ENCODE data around the gene SPSB4. TPM values are rescaled to one million over a fixed set of nuclear protein-coding genes. Genes with fewer than 3 reads are reported as not detected.
"Not testable (repeated sequence)": the region's sequence is repeated elsewhere in the genome, so short reads cannot be mapped to it uniquely, and the experiment has no call there.

Gene SPSB4
- total RNA-seq, result not detected

GRCh38 chr3:141050576-141051442 lies at the start of gene SPSB4:
Gene SPSB4 (plus strand): TSS chr3:141051347. CDS start chr3:141066105, 14,758 bp downstream.
- no peak for DNase-seq

DNA sequence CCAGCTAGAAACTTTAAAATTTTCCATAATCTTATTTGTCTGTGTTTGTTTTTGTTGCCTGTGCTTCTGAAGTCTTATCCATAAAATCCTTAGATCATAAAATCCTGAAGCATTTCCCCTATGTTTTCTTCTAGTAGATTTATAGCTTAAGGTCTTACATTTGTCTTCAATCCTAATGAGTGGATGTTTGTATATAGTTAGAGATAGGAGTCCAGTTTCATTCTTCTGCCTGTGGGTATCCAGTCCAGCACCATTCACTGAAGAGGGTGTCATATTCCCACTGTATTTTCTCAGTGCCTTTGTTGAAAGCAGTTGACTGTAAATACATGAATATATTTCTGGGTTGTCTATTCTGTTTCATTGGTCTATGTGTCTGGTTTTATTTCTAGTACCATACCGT lies 44.8 kb upstream of the SPSB4 start:
- no peak for DNase-seq

DNA sequence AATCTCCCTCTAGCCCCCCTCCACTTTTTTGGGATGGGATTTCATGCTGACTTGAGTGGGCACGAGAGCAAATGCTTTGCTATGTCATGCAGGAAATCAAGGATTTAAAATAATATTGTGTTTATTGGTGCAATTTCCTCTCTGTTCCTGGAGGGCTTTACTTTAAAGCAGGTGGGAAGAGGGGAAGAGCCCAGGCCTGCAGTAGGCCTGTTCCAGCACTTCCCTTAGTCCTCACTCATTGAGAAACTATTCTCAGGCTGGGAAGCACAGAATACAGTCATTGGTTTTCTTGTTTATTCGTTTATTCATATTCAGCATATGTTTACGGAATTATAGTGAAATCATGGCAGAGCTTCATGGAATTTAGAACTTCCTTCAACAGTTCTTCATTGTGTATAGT lies 41.7 kb upstream of the SPSB4 start:
- DNase-seq, result no peak

DNA sequence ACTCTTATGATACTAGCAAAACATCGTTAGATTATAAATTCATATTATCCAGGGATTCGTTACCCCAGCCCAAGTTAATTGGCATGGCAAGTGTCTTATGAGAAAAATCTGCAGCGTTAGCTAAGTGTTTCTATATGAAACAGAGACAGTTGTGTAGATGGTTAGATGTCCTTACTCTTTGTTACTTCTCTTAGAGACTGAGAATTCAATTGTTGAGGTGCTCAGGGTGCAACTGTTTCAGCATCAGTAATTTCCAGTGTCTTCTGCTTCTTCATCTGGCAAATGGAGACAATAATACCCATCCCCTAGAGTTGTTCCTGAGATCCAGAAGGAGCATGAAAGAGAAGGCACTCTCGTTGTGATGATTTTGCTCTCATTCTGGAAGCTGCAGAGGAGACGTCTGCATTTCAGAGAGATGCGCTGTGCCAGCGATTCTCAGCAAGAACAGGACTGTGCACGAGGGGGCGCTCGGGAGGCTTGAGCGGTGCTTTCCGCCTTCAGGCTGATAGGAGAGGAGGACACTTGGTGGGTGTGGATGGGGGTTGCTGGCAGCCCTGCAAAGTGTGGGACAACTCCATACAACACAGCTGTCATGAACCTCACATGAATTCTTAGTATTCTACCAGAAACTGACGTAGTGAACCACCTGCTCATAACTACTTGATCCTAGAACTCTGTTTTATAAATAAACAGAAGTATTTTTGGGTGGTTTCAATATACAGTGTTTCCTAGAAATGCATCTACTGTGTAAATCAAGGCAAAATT lies 39.7 kb upstream of the SPSB4 start:
- peak; percentile 58 for DNase-seq

GRCh38 chr3:141011997-141012262 lies 39.2 kb upstream of the SPSB4 start:
- no peak for DNase-seq

GRCh38 chr3:141012571-141012970 lies 38.6 kb upstream of the SPSB4 start:
- DNase-seq, result no peak

DNA sequence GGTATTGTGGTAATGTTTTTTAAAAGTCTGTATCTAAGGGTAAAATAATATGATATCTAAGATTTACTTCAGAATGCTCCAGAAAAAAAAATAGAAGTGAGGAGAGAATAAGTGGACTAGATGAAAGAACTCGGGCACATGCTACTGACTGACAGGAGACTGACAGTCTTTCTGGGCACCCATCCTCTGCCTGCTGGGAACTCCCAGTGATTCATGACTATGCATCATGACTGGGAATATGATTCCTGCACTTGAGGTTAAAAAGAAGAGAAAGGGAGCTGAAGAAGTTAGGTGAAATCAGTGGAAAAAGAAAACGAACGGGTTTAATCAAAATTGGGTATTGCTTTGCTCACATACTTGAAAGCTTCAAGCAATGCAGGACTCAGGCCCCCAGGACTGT lies 35.7 kb upstream of the SPSB4 start:
- no peak for DNase-seq

- DNase-seq, result not testable (repeated sequence)
Measured at GRCh38 chr3:141017366-141018322, 33.5 kb upstream of the SPSB4 start.

- no peak for DNase-seq
Measured at GRCh38 chr3:141019244-141019643, 31.9 kb upstream of the SPSB4 start.

GRCh38 chr3:141020143-141020830 lies 30.9 kb upstream of the SPSB4 start:
- DNase-seq, result no peak

- DNase-seq, result no peak
Measured at GRCh38 chr3:141021261-141021660, 29.9 kb upstream of the SPSB4 start.

- DNase-seq, result no peak
Measured at GRCh38 chr3:141030296-141030695, 20.9 kb upstream of the SPSB4 start.

- DNase-seq, result no peak
Measured at GRCh38 chr3:141039589-141039988, 11.6 kb upstream of the SPSB4 start.

DNA sequence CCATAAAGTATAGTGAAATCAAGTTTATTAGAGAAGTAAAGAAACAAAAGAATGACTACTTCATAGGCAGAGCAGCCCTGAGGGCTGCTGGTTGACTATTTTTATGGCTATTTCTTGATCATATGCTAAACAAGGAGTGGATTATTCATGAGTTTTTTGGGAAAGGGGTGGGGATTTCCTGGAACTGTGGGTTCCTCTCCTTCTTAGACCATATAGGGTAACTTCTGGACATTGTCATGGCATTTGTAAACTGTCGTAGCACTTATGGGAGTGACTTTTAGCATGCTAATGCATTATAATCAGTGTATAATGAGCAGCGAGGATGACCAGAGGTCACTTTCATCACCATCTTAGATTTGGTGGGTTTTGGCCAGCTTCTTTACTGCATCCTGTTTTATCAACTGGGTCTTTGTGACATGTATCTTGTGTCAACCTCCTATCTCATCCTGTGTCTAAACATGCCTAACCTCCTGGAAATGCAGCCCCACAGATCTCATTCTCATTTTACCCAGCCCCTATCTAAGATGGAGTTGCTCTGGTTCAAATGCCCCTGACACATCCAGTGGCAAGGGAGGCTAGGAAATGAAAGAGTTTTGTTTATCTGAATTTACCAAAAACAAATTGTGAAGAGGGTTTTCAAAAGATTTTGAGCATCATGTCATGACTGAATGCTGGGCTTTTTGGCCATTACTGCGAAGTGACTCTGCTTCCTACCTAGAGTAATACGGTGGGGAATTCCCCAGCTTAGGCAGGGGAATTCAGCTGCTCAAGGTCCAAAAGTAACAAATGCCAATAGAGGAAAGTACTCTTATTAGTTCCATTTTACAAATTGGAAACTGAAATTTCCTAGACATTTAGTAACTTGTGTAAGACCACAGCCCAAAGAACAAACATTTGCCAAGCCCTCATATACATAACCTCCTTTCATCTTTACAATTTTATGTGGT lies 6.2 kb upstream of the SPSB4 start:
- DNase-seq, result no peak

DNA sequence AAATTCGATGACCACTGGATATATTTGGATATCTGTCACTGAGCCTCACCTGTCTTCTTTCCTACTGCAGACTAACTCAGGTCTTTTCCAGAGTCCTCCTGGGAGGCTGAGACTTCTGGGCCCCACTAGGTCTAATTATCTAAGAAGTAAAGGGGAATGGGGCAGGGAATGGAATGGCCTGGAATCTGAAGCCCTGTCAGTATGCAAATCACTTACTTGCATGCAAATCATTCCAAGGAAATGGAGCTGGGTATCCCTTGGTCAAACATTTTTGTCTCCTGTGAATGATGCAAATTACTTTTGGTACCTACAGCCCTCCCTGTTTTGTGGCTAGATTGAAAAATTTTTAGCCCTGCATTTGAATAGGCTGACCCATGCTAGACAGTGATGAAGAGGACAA lies 5.3 kb upstream of the SPSB4 start:
- no peak for DNase-seq

GRCh38 chr3:141047168-141047567 lies 4.0 kb upstream of the SPSB4 start:
- no peak for DNase-seq

GRCh38 chr3:141049681-141050080 lies 1.5 kb upstream of the SPSB4 start:
- DNase-seq, result no peak

DNA sequence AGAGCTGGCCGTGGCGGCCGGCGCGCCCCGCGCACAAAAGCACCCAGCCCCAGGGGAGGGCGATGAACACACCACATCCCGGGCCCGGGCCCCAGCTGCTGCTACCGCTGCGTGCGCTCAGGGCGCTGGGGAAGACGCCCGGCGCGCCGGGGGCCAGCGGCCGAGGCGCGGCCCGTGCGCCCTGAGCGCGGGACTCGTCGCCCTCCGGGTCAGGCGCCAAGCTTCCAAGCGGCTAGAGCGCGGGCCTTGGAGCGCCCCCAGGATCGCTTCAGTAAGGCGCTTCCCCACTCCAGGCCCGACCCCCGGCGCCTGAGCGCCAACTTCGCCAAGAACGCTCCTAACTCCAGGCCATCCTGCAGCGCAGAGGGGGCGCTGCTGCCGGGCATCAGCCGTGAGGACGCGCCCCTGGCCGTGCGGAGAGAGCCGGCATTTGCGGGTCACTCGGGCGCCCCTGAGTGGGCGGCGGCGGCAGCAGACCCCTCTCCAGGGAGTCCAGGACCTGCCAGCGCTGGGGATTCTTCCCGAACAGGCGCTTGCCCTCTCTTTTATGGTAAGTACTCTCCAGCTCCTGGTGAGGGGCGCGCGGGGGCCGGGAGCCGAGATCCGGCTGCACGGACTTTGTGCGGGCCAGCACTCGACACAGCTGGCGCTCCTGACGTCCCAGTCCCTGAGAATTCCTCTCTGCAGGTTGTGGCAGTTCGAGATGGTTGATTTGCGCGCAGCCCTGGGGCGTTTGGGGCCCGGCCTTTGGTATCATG lies 475 bp downstream of the SPSB4 start:
- DNase-seq, result no peak

GRCh38 chr3:141052201-141053069 lies 1.3 kb downstream of the SPSB4 start:
- DNase-seq, result no peak

DNA sequence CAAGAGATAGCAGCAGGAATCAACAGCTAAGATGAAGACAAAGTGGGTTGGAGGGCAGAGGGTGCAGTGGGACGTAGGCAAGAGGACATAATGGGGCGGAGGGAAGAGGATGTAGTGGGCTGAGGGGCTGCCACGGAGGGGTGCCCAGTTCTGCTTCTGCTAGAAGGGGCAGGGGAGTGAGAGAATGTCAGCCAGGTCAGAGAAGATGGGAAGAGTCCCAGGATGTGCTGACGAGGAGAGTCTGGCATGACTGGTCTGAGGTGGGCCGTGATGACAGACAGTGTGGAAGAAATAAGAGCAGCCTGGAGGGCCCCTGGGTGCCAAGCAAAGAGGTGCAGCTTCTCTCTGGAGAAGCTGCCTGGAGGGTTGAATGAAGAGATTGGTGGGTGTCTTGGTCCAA lies 4.0 kb downstream of the SPSB4 start:
- no peak for DNase-seq
